Measurements from ENCODE around the gene CACNA2D1.

DNA sequence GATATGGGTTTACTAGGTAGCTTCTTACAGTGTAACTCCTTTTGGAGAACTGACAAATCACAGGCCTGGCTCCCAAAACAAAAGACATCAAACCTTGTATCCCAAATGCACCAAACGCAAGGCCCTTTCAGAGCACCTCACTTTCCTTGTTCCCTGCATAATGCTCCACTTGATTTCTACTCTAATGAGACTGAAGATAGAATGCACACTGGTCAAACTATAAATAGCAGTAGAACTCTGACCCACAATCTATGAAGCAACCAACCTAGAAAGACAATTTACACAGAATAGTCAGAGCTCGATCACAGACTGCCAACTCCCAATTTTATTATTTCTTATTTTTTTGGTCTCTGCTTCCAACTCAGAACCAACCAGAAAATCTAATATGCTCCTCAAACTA is 214.4 kb downstream of the CACNA2D1 start:
- no peak for TF ChIP-seq POLR2A (IDR thresholded peaks at IDR 0.05)
- TF ChIP-seq, protein P1, sequence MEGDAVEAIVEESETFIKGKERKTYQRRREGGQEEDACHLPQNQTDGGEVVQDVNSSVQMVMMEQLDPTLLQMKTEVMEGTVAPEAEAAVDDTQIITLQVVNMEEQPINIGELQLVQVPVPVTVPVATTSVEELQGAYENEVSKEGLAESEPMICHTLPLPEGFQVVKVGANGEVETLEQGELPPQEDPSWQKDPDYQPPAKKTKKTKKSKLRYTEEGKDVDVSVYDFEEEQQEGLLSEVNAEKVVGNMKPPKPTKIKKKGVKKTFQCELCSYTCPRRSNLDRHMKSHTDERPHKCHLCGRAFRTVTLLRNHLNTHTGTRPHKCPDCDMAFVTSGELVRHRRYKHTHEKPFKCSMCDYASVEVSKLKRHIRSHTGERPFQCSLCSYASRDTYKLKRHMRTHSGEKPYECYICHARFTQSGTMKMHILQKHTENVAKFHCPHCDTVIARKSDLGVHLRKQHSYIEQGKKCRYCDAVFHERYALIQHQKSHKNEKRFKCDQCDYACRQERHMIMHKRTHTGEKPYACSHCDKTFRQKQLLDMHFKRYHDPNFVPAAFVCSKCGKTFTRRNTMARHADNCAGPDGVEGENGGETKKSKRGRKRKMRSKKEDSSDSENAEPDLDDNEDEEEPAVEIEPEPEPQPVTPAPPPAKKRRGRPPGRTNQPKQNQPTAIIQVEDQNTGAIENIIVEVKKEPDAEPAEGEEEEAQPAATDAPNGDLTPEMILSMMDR (IDR thresholded peaks at IDR 0.05) = no peak
- no peak for TF ChIP-seq POLR2AphosphoS5 (IDR thresholded peaks at IDR 0.05)
- TF ChIP-seq EP300 (IDR thresholded peaks at IDR 0.05) = no peak
